SK-N-MC (cell line): ENCODE measurements around the gene CADM4.

Experiments
- EZH2 ChIP-seq: fragments of 200-600 bp; sonication (generic); IDR thresholded peaks from one replicate; pipeline ENCODE4 v1.6.1; 2017; ENCODE audit warnings: antibody characterized with exemption
- POLR2AphosphoS5 ChIP-seq: IDR thresholded peaks from 2 replicates; pipeline ENCODE4 v1.6.1; 2012; ENCODE audit warnings: mild to moderate bottlenecking, low read depth, low read length, borderline replicate concordance

DNA sequence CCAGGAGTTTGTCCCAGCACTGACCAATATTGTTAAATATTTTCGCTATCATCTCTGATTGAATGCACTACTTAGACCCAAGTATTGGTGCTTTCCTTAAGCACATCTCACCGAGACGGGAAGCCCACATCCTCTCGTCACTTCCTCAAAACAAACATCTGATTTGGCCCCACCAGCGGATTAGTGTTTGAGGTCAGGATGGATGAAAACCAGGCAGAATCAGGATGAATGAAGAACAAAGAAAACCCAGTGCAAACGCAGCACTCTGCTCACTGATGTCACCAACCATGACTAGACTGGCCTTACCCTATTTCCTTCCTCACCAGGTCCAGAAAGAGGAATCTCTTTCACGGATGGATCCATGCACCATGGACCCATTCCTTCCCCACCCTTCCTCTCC lies 24.4 kb upstream of the CADM4 start:
- no peak for TF ChIP-seq POLR2AphosphoS5
- no peak for TF ChIP-seq EZH2
